Activated effector memory CD4-positive, alpha-beta T cell treated with Interleukin-2 at 50 U/mL for 16 hours (primary cell): Measurements from ENCODE around the gene HOATZ.

ENCODE experiments used
- DNase-seq: peaks from one replicate; pipeline ENCODE4 v3.0.0-alpha.2; 2020

HOATZ gene

DNA sequence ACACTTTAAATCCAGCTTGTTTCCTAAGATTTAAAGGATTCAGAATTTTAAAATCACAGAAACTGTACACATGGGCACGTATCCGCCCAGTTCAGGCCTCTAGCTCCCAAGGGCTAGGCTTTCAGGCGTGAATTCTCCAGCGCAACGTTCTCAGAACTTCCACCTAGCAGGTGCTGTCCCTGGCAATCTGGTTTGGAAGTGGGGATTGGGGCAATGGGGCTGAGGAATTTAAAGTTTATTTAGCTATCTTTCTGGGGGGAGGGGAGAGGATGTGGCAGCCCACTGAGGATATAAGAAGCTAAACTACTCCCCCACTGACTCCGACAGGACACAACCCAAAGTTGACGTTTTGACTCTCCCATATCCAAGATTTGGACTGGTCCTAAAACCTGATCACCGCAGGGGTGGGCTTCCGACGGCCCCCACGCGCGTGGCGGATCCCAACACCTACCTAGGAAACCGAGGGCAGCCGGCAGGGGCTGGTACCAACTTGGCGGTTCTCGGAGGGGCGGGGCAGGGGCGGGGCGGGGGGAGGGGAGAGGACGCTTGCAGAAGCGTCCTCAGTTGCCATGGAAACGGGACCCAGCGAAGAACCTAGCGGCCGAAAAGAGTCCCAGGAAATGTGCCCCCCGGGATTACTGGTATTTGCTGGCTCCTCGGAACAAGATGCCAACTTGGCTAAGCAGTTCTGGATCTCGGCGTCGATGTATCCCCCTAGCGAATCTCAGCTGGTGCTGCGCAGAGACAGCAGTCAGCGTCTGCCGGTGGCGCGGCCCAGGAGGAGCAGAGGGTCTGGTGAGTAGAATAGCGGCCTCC is at the start of gene HOATZ:
Gene HOATZ, plus strand, starts transcription at position 563 of the 816 bp plus-strand sequence. Its CDS starts 7 bp downstream, at position 570.
- no peak for DNase-seq

DNA sequence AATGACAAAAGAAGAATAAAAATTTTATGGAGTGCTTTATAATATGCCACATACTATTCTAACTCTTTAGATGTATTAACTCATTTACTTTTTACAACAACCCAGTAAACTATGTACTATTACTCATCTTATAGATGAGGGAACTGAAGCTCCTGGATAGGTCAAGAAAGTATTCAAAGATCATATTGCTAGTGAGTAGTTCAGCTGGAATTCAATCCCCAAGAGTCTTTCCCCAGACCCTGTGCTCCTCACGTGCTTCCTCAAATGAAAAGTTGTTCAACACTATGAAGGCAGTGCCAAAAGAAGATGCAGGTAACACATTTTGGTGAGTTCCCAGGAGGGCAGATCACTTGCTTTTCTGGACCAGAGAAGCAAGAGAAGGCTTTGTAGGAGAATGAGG is 49.2 kb upstream of the HOATZ start:
- no peak for DNase-seq

- no peak for DNase-seq
These were observed 48.0 kb upstream of the HOATZ start for GRCh38 chr11:111466615-111467014.

DNA sequence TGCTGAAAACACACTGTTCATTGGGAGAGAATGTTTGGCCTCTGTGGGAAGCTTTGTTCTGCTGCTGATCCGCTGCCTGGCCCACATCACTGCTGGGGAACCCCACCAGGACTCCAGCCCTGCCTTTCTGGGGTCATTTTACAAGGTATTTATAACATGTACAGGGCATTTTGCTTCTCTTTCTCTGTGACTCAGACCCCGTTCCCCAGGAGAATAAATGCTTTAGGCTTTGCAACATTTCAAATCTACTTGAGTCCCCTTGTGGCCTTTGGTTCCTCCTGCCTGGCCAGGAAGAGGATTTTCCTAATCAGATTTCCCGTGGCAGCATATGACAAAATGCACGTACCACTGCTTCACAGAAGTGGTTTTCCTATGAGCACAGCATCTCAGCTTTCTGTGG is 45.4 kb upstream of the HOATZ start:
- DNase-seq = no peak

- DNase-seq = no peak
These were observed 42.4 kb upstream of the HOATZ start for GRCh38 chr11:111472228-111472627.

- no peak for DNase-seq
These were observed 40.1 kb upstream of the HOATZ start for GRCh38 chr11:111474432-111474831.

GRCh38 chr11:111476366-111476765 is 38.2 kb upstream of the HOATZ start:
- DNase-seq = no peak

GRCh38 chr11:111476956-111477355 is 37.6 kb upstream of the HOATZ start:
- no peak for DNase-seq

GRCh38 chr11:111477898-111478297 is 36.7 kb upstream of the HOATZ start:
- no peak for DNase-seq

DNA sequence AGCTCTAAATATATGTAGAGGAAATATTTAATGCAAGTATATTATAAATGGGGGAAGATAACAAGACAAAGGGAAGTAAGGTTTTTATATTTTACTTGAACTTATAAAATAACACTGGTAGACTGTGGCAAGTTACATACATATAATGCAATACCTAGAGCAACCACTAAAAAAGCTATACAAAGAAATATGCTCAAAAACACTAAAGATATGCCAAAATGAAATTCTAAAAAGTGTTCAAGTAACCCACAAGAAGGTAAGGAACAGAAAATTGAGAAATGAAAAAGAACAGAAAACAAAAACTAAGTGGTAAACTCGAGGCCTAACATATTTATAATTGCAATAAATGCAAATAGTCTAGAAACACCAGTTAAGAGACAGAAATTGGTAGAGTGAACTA is 34.9 kb upstream of the HOATZ start:
- no peak for DNase-seq

DNA sequence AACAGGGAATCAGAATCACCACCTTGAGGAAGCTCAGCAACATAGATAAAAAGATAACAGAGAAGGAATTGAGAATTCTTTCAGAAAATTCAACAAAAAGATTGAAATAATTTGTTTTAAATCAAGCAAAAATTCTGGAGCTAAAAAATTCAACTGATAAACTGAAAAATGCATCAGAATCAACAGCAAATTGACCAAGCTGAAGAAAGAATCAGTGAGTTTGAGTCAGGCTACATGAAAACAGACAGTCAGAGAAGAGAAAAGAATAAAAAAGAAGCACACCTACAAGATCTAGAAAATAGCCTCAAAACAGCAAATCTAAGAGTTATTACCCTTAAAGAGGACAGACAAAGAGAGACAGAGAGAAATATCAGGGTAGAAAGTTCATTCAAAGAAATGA is 31.1 kb upstream of the HOATZ start:
- no peak for DNase-seq

DNA sequence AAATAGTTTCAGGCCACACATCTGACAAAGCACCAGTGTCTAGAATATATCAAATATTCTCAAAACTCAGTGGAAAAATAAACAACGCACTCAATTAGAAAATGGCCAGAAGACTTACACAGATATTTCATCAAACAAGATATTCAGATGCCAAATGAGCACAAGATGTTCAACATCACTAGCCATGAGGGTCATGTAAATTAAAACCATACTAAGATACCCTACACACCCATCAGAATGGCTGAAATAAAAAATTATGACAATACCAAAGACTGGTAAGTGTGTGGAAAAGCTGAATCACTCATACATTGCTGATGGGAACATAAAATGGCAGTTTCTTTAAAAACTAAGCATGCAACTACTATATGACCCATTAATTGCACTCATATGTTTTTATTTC is 24.1 kb upstream of the HOATZ start:
- no peak for DNase-seq

GRCh38 chr11:111494040-111494439 is 20.5 kb upstream of the HOATZ start:
- DNase-seq = no peak

GRCh38 chr11:111499483-111499882 is 15.1 kb upstream of the HOATZ start:
- DNase-seq = no peak

GRCh38 chr11:111500481-111500880 is 14.1 kb upstream of the HOATZ start:
- DNase-seq = no peak

DNA sequence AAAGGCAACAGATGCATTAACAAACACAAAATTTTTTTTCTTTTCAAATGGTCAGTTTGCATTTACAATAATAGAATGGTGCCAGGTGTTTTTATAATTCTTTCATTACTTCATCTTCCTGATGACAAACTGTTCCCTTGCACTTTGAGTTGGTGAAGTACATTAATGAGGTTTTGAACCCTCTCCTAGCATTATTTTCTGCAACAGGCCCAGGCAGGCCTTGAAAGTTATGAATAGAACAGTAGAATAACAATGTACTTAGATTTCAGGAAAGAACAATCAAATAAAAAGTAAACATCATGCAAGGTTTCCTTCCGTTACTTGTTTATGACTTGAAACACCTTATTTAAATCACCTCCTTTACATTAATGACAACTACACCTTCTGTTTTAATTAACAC is 12.0 kb upstream of the HOATZ start:
- DNase-seq = no peak

DNA sequence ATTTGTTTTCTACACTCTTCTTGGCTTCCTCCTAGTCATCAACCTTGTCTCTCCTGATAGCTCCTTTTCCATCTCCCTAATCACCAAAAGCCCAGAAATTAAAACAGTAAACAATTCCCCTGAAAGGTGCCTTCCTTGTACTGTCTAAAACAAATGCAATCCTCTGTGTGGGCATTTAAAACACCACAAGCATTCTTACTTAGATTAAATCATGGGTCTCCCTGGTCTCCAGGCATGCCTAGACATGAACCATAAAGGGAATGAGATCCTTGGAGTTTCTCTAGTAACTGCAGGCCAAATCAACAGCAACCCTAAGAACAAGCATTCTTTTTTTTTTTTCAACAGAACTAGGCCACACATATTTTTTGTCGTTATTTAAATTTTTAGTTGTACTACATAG is 4.3 kb upstream of the HOATZ start:
- DNase-seq = no peak

- no peak for DNase-seq
These were observed 2.0 kb upstream of the HOATZ start, which contains the start of gene BTG4 for GRCh38 chr11:111512296-111513239. TSS of gene BTG4 (minus strand) at chr11:111512386. CDS start at chr11:111498776, 13,610 bp downstream.

DNA sequence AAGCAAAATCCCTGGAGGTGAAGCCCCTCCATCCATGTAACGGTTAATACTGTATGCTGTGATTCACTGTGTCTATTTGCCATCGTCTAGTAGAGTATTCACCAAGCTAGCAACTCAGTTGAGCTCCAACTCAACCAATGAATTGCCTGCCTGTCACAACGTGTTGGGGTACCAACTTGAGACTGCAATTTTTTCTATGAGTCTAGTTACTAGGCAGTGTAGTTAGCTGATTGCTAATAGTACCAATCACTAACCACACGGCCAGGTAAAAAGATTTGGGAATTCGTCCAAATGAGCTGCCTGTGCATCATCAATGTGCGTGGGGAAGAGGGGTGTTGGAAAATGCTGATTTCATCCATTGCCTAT is 1.4 kb upstream of the HOATZ start:
- no peak for DNase-seq

DNA sequence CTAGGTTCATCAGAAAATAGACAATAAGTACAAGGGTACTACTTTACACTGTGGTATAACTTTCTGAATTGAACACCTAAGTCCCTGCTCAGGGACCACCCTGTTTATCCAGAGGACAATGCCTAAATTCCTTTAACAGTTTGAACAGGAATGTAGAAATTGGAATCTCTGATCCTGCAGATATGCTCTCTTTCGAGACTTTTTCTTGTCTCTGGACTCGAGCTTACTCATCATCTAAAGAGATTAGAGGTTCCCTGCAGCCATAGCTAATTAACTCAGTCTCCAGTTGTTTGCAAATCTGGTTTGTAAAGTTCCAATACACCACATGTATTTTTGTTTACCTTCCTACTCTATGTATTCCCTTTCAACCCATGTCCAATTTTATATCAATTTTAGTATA is 1.0 kb downstream of the HOATZ start:
- DNase-seq = no peak

DNA sequence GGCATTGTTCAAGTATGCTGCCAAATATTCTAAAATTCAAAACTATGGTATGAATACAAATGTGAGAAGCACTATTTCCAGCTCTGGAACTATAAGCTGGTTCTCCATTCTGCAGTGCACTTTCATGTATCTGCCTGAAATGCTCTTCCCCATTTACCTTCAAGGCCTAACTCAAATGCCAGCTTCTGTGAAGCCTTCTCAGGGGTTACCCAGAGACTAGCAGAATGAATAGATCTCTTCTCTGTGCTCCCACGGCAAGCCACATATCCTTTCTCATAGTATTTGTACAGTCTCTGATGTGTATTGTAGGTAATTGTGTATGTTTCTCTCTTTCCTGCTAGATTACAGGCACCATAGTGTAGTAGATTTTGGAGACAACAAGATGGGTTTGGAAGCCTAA is 4.1 kb downstream of the HOATZ start:
- no peak for DNase-seq

- no peak for DNase-seq
These were observed 6.0 kb downstream of the HOATZ start for GRCh38 chr11:111520560-111520959.

DNA sequence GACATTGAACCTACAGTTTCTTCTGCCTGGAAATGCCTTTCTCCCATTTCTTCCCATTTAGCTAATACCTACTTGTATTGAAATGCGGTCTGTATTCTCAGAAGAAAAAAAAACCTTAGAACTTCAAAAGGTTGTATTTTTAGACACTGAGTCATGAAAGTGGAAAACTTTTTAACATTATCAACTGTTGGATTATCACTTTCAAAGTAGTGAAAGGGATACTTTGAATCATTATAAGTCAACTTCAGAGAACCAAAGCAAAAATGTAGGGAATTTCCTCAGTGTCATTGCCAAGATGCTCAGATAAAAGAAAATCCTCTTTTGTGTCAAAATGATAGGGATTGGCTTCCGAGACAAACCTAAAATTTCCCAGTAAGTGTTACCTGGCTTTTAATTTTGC is 6.6 kb downstream of the HOATZ start:
- DNase-seq = no peak

DNA sequence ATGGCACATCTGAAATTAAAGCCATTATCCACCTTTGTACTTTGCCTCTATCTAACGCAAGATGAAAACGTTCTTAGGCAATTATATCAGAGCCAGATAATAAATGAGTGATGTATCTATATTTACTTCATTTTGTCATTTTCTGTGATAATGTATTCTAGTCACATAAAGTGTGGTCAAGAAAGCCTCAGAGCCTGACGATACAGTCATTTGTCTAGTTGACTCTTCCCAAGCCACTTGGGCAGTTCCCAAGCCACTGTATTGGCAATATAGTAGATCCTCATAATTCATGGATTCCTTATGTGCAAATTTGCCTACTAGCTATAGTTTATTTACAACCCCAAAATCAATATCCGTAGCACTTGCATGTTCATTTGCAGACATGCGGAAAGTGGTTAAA is 7.8 kb downstream of the HOATZ start:
- DNase-seq = no peak
